Anterior cingulate cortex (tissue), 58 donors: ENCODE results near the gene ATP13A3.
A peak's percentile ranks its signal among the peaks of the same experiment; 100 is the strongest.

Experiments used
- DNase-seq, 58 donors: peaks; one replicate each; lab custom pipeline; 2025; lab: John Stamatoyannopoulos, UW

The ATP13A3 gene

DNA sequence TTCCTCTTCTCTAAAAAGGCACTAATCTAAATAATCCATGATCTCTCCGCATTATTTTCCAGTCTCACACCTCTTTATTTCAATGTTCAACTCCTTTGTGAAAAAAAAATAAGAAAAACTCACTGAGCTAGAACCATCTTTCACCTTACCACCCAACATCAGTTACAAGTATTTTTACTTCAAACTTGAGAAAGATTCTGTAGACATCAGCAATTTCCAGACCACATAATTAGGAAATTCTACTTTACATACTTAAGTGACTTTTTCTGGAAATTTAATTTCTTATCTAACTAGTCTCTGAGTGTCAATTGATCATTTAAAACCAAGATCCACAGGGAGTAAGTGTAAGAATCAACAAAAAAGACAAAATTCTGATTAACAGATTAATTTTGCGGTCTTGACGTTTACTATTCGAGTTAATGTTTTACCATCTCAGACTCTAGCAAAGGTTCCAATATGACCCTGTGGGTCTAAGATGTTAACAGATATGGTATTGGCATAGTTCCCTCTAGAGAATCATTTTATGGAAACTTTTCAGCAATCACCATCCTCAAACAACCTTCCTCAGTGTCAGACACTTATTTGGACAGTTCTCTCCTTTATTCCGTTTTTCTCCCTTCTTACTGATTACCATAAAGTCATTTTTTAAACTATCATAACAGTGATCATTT lies 5.1 kb downstream of the ATP13A3 start:
- DNase-seq: no peak

DNA sequence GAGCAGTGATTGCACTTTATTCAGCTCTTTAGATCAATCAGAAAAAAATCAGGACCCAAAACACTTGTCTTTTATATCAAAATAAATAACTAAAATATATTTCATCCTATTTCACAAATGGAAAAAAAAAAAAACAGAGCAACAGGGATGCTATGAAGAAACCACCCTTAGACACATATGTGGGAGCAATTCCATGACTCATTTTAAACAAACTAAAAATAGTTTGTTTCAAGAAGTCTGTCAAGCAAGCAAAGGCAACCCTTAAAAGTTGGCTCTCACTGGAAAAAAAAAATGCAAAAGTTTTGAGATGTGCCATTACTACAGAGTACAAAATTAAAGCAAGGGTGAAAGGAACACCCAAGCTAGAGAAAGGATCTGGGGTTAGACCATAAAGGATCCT lies 5.7 kb downstream of the ATP13A3 start:
- no peak for DNase-seq

DNA sequence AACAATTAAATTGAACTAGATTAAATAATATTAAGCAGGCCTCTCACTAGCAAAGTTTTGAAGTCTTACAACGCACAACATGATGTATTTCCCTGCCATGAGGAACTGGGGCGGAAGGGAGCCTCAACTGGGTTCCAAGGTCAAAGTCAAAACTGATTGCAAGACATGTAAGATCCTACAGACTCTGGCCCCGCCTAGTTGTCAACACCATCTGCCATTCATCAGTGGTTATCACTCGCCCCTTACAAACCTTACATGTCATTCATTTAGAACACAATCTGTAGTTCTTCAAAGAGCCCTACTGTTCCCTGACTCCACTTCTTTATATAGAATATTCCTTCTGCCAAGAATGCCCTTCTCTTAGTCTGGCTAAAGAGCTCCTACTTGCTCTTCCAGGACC lies 10.0 kb downstream of the ATP13A3 start:
- DNase-seq: no peak

DNA sequence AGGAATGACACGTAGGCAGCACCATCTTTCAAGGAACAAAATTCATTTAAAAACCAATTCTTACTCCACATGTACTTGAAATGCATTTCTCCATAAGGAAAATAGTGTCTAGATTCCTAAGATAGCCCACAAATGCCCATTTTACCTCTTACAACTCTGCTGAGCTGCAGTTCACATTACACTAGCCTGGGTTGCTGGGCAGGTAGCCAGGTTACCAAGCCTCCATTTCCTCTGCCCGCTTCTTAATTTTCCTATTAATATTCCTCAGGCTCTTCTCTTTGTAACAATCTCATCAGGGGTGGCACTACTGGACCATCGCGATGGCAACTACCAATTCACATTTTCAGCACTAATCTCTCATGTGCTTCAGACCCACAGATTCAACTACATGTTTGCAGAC lies 10.8 kb downstream of the ATP13A3 start:
- no peak for DNase-seq

DNA sequence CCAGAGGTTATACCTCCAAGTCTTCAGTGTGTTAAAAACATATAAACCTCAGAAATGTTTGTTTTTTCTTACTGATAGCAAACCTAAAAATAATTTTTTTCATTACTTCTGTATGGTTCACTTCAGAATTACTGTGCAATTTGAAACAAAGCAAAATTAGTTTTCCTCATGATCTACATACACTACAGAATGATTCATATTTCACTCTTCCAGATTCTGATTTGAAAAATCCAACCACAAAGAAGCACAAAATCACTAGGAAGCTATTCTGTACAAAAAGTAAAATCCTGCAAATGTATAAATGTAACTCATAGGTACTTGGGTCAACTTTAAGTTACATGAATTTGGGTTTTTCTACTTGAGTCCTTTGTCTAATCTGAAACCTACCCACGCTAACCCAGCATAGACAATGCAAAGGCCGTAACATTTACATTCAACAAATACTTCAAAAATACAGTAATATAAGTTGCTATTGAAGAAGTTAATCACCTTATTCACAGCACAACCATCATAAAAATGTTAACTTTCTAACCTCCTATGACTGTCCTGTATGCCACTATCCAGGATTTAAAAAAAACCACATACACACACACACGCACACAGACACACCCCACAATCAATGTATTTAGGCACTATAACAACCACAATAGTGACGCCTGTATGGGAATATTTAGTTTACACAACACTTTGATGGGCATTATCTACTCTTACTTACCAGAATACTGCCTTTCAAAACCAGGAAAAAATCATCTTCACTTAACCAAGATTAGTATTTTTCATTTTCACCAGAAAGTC lies 11.5 kb downstream of the ATP13A3 start:
- no peak for DNase-seq

DNA sequence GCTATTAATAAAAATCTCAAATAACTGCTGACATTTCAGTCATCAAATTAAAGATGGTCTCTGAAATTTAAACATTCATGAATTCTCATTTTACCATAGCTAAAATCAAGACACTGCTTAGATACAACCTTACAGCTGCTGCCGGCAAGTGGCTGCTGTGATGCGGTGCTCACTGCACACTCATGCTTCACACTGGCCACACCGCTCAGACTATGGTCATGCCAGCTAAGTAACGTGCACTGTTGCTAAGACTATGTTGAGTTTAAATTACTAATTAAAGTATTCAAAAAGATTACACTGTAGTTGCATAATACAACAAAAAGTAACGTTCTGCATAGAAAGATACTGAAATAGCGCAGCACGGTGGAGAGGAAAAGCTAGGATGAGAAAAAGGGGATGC lies 12.1 kb downstream of the ATP13A3 start:
- no peak for DNase-seq

DNA sequence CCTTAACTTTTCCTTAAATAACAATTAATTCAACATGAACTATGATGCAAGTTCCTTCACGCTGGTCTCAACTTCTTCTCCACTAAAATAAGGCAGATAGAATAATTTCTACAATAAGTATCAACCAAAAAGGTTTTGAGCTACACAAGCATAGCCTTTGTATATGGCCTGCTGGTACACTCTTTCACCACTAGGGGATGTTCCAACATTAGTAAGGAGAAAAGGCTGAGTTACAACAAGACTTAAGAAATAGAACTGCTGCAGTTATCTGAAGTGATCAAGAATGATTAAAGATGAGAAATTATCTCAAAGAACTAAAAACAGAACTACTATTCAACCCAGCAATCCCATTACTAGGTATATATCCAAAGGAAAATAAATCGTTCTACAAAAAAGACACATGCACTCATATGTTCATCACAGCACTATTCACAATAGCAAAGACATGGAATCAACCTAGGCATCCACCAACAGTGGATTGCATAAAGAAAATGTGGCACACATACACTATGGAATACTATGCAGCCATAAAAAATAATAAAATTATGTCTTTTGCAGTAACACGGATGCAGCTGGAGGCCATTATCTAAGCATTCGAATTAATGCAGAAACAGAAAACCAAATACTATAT lies 14.4 kb downstream of the ATP13A3 start:
- peak in 5 of 58 donors; percentile 3 to 42 (median 19) for DNase-seq

DNA sequence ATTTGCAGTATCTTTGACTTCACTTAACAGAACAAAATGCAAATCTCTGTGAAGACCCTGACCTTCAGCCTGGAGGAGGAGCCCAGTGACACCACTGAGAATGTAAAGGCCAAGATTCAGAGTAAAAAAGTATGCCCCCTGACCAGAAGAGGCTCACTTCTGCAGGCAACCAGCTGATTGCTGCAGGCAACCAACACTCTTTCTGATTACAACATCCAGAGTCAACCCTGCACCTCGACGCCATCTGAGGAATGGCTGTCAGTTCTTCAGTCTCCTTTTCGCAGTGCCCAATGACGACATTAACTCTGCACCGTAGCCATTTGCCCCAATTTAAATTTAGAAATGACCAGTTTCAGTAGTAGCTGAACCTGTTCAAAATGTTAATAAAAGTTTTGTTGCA lies 14.9 kb downstream of the ATP13A3 start:
- DNase-seq: no peak

DNA sequence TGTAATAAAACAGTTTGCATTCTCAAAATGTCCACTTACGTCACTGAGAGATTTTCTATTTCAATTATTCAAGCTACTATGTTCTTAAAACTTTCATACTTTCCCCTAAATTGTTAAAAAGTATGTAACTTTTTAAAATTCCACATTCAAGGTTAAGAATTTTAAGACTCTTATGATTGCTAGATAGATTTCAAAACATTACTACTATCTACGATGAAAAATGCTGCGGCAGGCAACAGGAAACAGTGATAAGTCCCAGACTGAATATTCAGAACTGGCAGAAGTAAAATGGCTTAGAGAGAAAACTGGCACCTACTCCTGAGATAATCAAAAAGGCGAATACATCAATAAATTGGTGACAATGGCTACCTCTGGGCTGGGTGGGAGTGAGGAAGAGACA lies 16.2 kb downstream of the ATP13A3 start:
- DNase-seq: no peak

DNA sequence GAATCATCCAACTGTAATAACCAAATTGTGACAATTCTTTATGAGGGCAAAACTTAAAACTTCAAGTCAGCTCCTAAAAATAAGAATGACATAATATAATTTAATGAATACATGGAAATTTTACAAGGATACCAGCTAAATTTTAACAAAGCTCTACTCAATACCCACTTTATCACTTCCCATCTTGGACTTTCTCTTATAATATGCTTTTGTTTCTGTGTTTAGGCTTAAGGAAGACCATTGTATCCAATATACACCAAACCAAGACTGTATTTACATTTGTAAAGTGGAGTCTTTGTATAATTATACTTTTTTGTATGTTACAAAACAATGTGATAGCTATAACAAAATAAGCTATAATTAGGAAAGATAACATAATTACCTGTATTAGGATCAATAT lies 16.8 kb downstream of the ATP13A3 start:
- no peak for DNase-seq

DNA sequence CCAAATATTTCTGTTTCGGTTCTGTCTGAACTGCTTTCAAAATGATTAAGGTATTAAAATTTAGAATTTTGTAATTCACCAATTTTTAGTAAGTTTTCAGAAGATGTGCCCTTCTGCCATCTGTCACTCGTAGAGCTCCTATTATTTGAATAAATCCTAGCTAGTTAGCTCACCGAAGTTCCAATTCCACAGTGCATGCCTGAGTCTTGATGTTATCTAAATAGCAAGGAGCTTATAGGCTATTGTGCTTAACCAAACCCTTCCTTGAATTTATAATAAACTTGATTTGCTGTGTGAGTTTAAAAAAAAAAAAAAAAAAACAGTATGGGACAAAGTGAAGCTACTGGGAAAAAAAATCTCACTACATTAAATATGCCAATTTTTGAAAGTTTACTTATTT lies 18.7 kb downstream of the ATP13A3 start:
- no peak for DNase-seq

DNA sequence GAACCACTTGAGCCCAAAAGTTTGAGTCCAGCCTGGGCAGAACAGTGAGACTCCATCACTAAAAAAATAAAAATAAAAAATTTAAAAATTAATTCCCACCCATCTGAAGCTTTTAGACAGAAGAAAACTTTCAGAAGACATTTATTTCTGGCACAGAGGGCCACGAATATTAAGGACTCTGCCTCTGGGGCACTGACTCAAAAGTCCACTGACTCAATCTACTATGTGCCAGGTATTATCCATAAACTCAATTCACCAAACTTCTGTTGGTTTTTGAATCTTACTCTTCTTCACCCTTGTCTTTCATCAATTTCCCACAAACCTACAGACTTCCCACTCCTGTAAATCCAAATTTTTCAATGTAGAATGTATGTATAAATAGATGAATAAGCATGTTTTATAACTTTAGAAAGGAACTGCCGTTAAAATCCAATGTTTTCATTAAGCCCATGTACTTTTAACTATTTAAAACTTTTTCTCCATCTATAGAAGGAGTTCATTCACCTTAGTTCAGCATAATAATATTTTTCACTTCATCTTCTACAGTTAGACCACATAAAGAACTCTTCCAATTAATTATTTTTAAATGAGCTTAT lies 19.9 kb downstream of the ATP13A3 start:
- no peak for DNase-seq

DNA sequence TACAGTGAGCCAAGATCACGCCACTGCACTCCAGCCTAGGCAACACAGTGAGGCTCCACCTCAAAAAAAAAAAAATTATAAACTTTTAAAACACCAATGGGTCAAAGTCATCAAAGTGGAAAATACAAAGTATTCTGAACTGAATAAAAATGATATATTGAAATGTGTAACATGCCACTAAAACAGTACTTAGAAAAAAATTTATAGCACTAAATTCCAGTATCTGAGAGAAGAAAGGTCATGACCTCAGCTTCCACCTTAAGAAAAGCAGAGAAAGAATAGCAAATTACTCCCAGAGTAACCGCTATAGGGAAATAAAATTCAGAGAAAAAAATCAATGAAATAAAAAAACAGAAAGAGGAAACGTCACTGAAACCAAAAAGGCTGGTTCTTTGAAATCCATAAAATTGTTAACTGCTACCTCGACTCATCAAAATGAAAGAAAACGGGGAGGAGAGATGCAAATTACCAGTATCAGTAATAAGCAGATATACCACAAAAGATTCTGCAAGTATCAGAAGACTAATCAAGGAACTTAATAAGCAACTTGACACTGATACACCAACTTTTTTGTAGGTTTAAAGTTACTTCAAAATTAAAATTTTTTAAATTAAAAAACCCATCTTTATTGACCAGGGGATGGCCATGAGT lies 20.8 kb downstream of the ATP13A3 start:
- DNase-seq: no peak

DNA sequence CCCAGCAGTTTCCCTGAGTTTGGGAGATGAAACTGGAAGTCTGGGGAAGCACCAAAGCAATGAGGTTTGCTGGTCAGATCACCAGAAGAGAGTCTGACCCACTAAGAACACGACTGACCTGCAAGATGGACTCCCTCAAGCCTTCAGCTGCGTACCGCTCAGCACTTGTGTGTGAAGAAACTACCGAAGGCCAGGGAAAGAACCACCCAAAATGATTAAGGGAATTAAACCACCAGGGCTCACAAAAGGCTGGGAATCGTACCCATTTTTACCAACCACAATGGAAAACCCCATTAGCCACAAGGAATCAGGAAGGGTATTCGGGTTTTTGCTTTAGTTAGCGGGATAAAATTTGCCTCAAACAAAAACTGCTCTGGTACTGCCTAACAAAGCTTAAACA lies 21.6 kb downstream of the ATP13A3 start:
- DNase-seq: no peak

DNA sequence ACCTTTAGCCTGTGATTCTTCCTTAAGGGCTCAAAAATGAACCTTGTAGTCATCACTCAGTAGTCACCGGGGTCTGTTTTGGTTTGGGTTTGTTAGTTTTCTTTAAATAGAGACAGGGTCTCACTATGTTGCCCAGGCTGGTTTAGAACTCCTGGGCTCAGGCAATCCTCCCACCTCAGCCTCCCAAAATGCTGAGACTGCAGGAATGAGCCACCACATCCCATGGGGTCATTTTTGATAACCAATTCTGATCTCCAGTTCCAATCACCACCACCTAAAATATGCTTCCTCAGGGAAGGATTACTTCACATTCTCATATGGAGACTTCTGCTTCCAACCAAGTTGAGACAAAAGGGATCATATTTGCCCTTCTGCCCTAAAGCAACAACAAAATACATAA lies 22.1 kb downstream of the ATP13A3 start:
- DNase-seq: no peak

DNA sequence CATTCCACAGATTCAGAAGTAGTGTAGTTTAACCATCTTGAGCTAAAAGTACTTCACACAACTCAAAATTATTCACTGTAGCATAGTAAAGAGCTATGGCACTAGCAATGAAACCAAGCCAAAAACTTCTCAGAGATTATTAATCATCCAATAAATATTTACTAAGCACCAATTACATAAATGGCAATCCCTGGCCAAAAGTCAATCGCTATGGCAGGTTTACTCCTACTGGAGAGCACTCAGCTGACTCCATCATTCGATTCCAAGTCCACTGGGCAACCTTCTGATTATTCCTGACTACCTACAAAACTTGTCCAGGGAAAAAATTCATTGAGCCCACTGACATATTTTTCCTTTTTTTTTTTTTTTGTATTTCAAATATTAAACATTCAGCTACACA lies 23.9 kb downstream of the ATP13A3 start:
- DNase-seq: no peak

DNA sequence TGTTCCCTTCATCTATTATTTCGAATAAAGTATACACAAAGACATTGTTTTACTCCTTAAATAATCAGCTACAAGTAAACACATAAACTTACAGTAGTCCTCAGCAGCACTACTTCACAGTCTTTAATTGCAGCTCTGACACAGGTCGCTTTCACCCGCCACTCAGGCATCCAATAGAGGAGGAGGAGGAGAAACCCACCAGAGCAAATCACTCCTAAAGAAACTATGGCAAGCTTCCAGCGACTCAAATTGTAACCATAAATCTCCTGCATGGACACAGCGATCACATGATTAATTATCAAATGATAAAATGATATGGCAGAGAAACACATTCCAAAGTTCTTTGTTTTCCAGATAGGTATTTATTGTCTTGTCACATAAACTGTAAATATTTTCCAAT lies 26.2 kb downstream of the ATP13A3 start:
- DNase-seq: no peak

DNA sequence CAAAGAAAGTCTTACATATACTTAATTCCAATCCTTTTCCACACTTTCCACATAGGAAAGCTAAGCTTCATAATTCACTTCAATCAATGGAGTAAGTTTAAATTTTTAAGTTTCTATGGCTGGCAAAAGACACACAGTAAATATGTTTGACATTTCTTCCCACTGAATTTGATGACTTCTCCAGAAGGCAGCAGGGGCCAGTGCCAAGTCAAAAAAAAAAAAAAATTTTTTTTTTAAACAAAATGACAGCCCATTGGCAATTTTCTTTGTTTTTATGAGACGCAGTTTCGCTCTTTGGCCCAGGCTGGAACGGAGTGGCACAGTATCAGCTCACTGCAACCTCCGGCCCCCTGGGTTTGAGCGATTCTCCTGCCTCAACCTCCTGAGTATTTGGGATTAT lies 28.7 kb downstream of the ATP13A3 start:
- no peak for DNase-seq

DNA sequence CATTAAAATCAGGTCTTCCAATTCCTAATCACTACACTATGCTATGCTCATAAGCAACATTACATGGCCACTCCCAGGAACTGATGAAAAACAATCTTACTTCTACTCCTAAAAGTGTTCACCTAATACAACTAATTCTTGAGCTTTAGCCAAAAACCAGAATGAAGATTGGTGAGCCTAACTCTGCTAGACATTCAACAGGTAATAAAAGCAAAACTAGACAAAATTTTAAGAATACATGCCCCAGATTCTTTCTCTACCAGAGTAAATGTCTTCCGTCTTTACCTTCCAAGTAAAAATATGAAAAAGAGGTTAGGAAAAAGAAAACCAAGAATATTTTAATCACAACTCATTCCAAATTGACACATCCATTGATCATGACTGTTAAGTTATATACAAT lies 31.3 kb downstream of the ATP13A3 start:
- no peak for DNase-seq

DNA sequence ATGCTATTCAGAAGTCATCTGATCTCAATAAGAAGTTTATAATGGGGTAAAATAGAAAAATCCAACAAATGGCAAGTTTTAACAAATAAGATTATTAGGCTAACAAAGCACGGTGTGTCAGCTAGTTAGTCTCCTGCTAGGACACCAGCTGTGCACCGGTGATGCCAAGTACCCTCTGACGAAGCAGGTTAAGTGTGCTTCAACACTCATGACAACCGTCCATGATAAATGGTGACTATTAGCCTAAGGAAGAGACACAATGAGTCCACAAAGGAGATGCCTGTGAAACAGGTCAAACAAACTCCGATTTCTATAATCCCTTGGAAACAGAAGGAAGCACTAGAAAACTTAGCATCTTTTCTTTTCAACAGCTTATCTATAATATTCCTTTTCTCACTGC lies 36.5 kb downstream of the ATP13A3 start:
- no peak for DNase-seq

DNA sequence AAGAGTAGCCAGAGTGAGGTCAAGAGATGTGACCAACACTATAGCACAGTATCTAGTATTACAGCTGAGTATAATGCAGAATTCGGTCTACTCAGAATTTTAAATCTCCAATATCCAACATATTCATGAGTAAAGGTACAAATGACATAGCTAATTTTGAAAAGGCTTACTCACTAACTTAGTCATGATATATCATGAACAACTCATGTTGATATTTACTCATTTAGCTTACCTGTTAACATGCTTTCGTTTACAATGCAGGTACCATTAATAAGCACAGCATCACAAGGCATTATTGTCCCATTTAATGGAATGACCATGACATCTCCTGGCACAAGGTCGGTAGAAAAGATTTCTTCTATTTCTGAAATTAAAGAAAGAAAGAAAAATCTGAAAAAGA lies 36.9 kb downstream of the ATP13A3 start:
- no peak for DNase-seq
